Naive thymus-derived CD4-positive, alpha-beta T cell (primary cell): ENCODE measurements around the gene LNPEP. TPM values are rescaled to one million over a fixed set of nuclear protein-coding genes. Genes with fewer than 3 reads are reported as not detected.

Experiments
- ATAC-seq: fragments of 150-1000 bp; cut with Tn5 transposase; 2 replicates; pipeline ENCODE4 v1.10.0; 2021; ENCODE audit warnings: mild to moderate bottlenecking, moderate library complexity
- CTCF ChIA-PET: fragments of 350-600 bp; sonication (Branson Sonifier 250); formaldehyde crosslinking; loops from one replicate; lab custom pipeline; 2021; ENCODE audit warnings: antibody characterized with exemption; lab: Charles Lee
- POLR2A ChIA-PET: fragments of 350-600 bp; sonication (Branson Sonifier 250); formaldehyde crosslinking; loops from one replicate; lab custom pipeline; 2021; ENCODE audit warnings: antibody characterized with exemption, inconsistent platforms; lab: Charles Lee
- DNase-seq, 9 donors: peaks; one replicate each; pipeline versions ENCODE4 v3.0.0 to v3.0.0-alpha.2; 2020 to 2022; ENCODE audit warnings: mixed read lengths in 1 of 9
- H3K27ac ChIP-seq: one replicate; pipeline ENCODE4 v1.7.0; 2013; ENCODE audit warnings: mild to moderate bottlenecking, low read depth, low read length, moderate library complexity
- H3K27me3 ChIP-seq, 2 donors: one replicate each; pipeline ENCODE4 v1.7.0; 2013; ENCODE audit warnings: low read length in 2 of 2, mild to moderate bottlenecking in 2 of 2, moderate library complexity in 2 of 2; ENCODE audit not compliant: control insufficient read depth in 2 of 2, insufficient read depth in 2 of 2
- H3K36me3 ChIP-seq, 3 experiments: 1 replicate in 2 of 3; 2 replicates in 1 of 3; pipeline ENCODE4 v1.7.0; 2013; ENCODE audit warnings: low read length in 3 of 3, mild to moderate bottlenecking in 3 of 3, moderate library complexity in 1 of 3; ENCODE audit not compliant: insufficient read depth in 3 of 3, control insufficient read depth in 2 of 3
- H3K4me1 ChIP-seq, 2 donors: one replicate each; pipeline ENCODE4 v1.7.0; 2013; ENCODE audit warnings: low read length in 2 of 2, mild to moderate bottlenecking in 2 of 2, moderate library complexity in 1 of 2; ENCODE audit not compliant: control insufficient read depth in 2 of 2, insufficient read depth in 2 of 2
- H3K4me3 ChIP-seq: 2 replicates; pipeline ENCODE4 v1.7.0; 2013; ENCODE audit warnings: mild to moderate bottlenecking, low read length
- H3K9me3 ChIP-seq, 3 experiments: 1 replicate in 2 of 3; 2 replicates in 1 of 3; pipeline ENCODE4 v1.7.0; 2013; ENCODE audit warnings: low read length in 3 of 3; ENCODE audit not compliant: control insufficient read depth in 2 of 3
- H3K27ac Mint-ChIP-seq, 9 donors: one replicate each; pipeline ENCODE4 v1.8.0; 2020 to 2022; ENCODE audit warnings: mixed read lengths in 9 of 9, mild to moderate bottlenecking in 8 of 9, moderate library complexity in 5 of 9, inconsistent platforms in 2 of 9
- H3K27me3 Mint-ChIP-seq, 5 donors: one replicate each; pipeline ENCODE4 v1.8.0; 2021 to 2022; ENCODE audit warnings: mixed read lengths in 5 of 5, mild to moderate bottlenecking in 1 of 5
- H3K36me3 Mint-ChIP-seq, 5 donors: one replicate each; pipeline ENCODE4 v1.8.0; 2020 to 2022; ENCODE audit warnings: mixed read lengths in 5 of 5, mild to moderate bottlenecking in 3 of 5, inconsistent platforms in 1 of 5
- H3K4me1 Mint-ChIP-seq, 7 donors: one replicate each; pipeline ENCODE4 v1.8.0; 2020 to 2022; ENCODE audit warnings: mixed read lengths in 7 of 7, mild to moderate bottlenecking in 3 of 7, inconsistent platforms in 1 of 7
- H3K4me3 Mint-ChIP-seq, 10 donors: one replicate each; pipeline ENCODE4 v1.8.0; 2020 to 2022; ENCODE audit warnings: mild to moderate bottlenecking in 10 of 10, mixed read lengths in 10 of 10, moderate library complexity in 6 of 10, inconsistent platforms in 2 of 10
- H3K9me3 Mint-ChIP-seq, 11 donors: one replicate each; pipeline ENCODE4 v1.8.0; 2020 to 2022; ENCODE audit warnings: mixed read lengths in 11 of 11, mild to moderate bottlenecking in 4 of 11, inconsistent platforms in 1 of 11, moderate library complexity in 1 of 11
- intact Hi-C, 2 donors: fragments of 100-400 bp; cut with micrococcal nuclease; formaldehyde crosslinking; loops; one replicate each; pipeline ENCODE4 v1.15.1; 2023
- polyA plus RNA-seq, 2 donors: library from polyadenylated mRNA; unstranded; fragments of 300-500 nt; fragmentation: Illumina TruSeq; gene quantifications; one replicate each; pipeline ENCODE4 v1.2.3, GENCODE V29; 2021
- total RNA-seq, 6 experiments: library from RNA in 5 of 6; stranded (reverse) in 5 of 6; gene quantifications; 1 replicate in 5 of 6; 2 replicates in 1 of 6; pipeline ENCODE4 v1.2.3 and lab custom pipeline; 2021 to 2026

Gene LNPEP
- total and polyA plus RNA-seq, 7 experiments from 2014 or later: 53.2 to 109 (median 82.6) TPM

- no peak overlapping the region for H3K27ac ChIP-seq
- ChIA-PET CTCF (no interaction called here), POLR2A (no interaction called here)
- H3K4me3 Mint-ChIP-seq: no peak overlapping the region
- peaks cover 4 to 29% (median 10%) of the 10 kb centered on the region in 11 donors for H3K9me3 Mint-ChIP-seq
- no peaks in the 10 kb centered on the region for H3K36me3 ChIP-seq
- DNase-seq: no peak
- H3K27me3 ChIP-seq: no peaks in the 10 kb centered on the region
- no peaks in the 10 kb centered on the region for H3K4me1 ChIP-seq
- peaks cover 0 to 18% (median 12%) of the 10 kb centered on the region in 5 donors for H3K36me3 Mint-ChIP-seq
- H3K4me1 Mint-ChIP-seq: peaks cover 0 to 2% (median 0%) of the 10 kb centered on the region in 7 donors
- no peak for ATAC-seq
- H3K27me3 Mint-ChIP-seq: peaks cover 0 to 62% (median 4%) of the 10 kb centered on the region in 5 donors
- H3K27ac Mint-ChIP-seq: no peak overlapping the region
- intact Hi-C loops: no loop called here
- H3K4me3 ChIP-seq: no peak overlapping the region
- no peaks in the 10 kb centered on the region for H3K9me3 ChIP-seq
These were observed 120.4 kb downstream of the LNPEP start for GRCh38 chr5:97056263-97056662.

GRCh38 chr5:97062046-97062445, 126.2 kb downstream of the LNPEP start:
- no peak overlapping the region for H3K27ac ChIP-seq
- Mint-ChIP-seq H3K27ac (no peak overlapping the region), H3K27me3 (peaks cover 0 to 38% (median 0%) of the 10 kb centered on the region in 5 donors), H3K4me3 (no peak overlapping the region), H3K36me3 (peaks cover 0 to 15% (median 12%) of the 10 kb centered on the region in 5 donors), H3K4me1 (no peaks in the 10 kb centered on the region), H3K9me3 (peaks cover 0 to 23% (median 10%) of the 10 kb centered on the region in 11 donors)
- intact Hi-C loops: no loop called here
- POLR2A ChIA-PET: no interaction called here
- CTCF ChIA-PET: no interaction called here
- ATAC-seq: no peak
- no peaks in the 10 kb centered on the region for H3K27me3 ChIP-seq
- DNase-seq: no peak
- no peaks in the 10 kb centered on the region for H3K4me1 ChIP-seq
- no peaks in the 10 kb centered on the region for H3K9me3 ChIP-seq
- H3K36me3 ChIP-seq: no peaks in the 10 kb centered on the region
- H3K4me3 ChIP-seq: no peak overlapping the region

- Mint-ChIP-seq H3K27me3 (peaks cover 0 to 35% (median 0%) of the 10 kb centered on the region in 5 donors), H3K4me3 (no peak overlapping the region), H3K36me3 (peaks cover 0 to 14% (median 10%) of the 10 kb centered on the region in 5 donors), H3K9me3 (peaks cover 0 to 20% (median 10%) of the 10 kb centered on the region in 11 donors), H3K27ac (no peak overlapping the region), H3K4me1 (peaks cover 0 to 4% (median 0%) of the 10 kb centered on the region in 7 donors)
- no peak for ATAC-seq
- H3K36me3 ChIP-seq: no peaks in the 10 kb centered on the region
- no peaks in the 10 kb centered on the region for H3K27me3 ChIP-seq
- no peak overlapping the region for H3K27ac ChIP-seq
- ChIA-PET POLR2A (no interaction called here), CTCF (no interaction called here)
- H3K4me1 ChIP-seq: no peaks in the 10 kb centered on the region
- no peak for DNase-seq
- H3K9me3 ChIP-seq: no peaks in the 10 kb centered on the region
- H3K4me3 ChIP-seq: no peak overlapping the region
- intact Hi-C loops: no loop called here
These were observed 127.4 kb downstream of the LNPEP start for GRCh38 chr5:97063251-97063650.

GRCh38 chr5:97065475-97065874, 129.6 kb downstream of the LNPEP start:
- no peak for DNase-seq
- ChIA-PET CTCF (no interaction called here), POLR2A (no interaction called here)
- no peaks in the 10 kb centered on the region for H3K4me1 ChIP-seq
- Mint-ChIP-seq H3K4me1 (peaks cover 0 to 9% (median 0%) of the 10 kb centered on the region in 7 donors), H3K27ac (no peak overlapping the region), H3K27me3 (peaks cover 0 to 28% (median 0%) of the 10 kb centered on the region in 5 donors), H3K4me3 (no peak overlapping the region), H3K9me3 (no peaks in the 10 kb centered on the region), H3K36me3 (peaks cover 0 to 3% (median 0%) of the 10 kb centered on the region in 5 donors)
- no peaks in the 10 kb centered on the region for H3K27me3 ChIP-seq
- H3K27ac ChIP-seq: no peak overlapping the region
- no peak overlapping the region for H3K4me3 ChIP-seq
- intact Hi-C loops: no loop called here
- H3K36me3 ChIP-seq: no peaks in the 10 kb centered on the region
- ATAC-seq: no peak
- no peaks in the 10 kb centered on the region for H3K9me3 ChIP-seq

- no peaks in the 10 kb centered on the region for H3K9me3 Mint-ChIP-seq
- no peak overlapping the region for H3K4me3 Mint-ChIP-seq
- H3K27me3 ChIP-seq: no peaks in the 10 kb centered on the region
- H3K4me1 ChIP-seq: no peaks in the 10 kb centered on the region
- CTCF ChIA-PET: no interaction called here
- H3K36me3 ChIP-seq: no peaks in the 10 kb centered on the region
- ATAC-seq (no peak), DNase-seq (no peak)
- no peaks in the 10 kb centered on the region for H3K9me3 ChIP-seq
- no peak overlapping the region for H3K27ac ChIP-seq
- peaks cover 0 to 3% (median 0%) of the 10 kb centered on the region in 5 donors for H3K36me3 Mint-ChIP-seq
- intact Hi-C loops: no loop called here
- H3K4me3 ChIP-seq: no peak overlapping the region
- no peak overlapping the region for H3K27ac Mint-ChIP-seq
- H3K27me3 Mint-ChIP-seq: peaks cover 0 to 26% (median 0%) of the 10 kb centered on the region in 5 donors
- POLR2A ChIA-PET: no interaction called here
- peaks cover 0 to 9% (median 0%) of the 10 kb centered on the region in 7 donors for H3K4me1 Mint-ChIP-seq
These were observed 131.5 kb downstream of the LNPEP start for GRCh38 chr5:97067296-97067850.

GRCh38 chr5:97070234-97070633, 134.4 kb downstream of the LNPEP start:
- peaks cover 0 to 18% (median 0%) of the 10 kb centered on the region in 5 donors for H3K27me3 Mint-ChIP-seq
- intact Hi-C loops: no loop called here
- H3K4me1 Mint-ChIP-seq: peaks cover 0 to 14% (median 7%) of the 10 kb centered on the region in 7 donors
- no peak overlapping the region for H3K4me3 Mint-ChIP-seq
- H3K27ac ChIP-seq: no peak overlapping the region
- no peak overlapping the region for H3K4me3 ChIP-seq
- H3K36me3 ChIP-seq: no peaks in the 10 kb centered on the region
- no peaks in the 10 kb centered on the region for H3K27me3 ChIP-seq
- no peaks in the 10 kb centered on the region for H3K4me1 ChIP-seq
- CTCF ChIA-PET: no interaction called here
- H3K27ac Mint-ChIP-seq: no peak overlapping the region
- no peaks in the 10 kb centered on the region for H3K9me3 ChIP-seq
- DNase-seq: no peak
- peaks cover 0 to 4% (median 0%) of the 10 kb centered on the region in 11 donors for H3K9me3 Mint-ChIP-seq
- peaks cover 0 to 8% (median 0%) of the 10 kb centered on the region in 5 donors for H3K36me3 Mint-ChIP-seq
- ATAC-seq: no peak
- POLR2A ChIA-PET: interaction anchor here (1.1 kb wide), 1 partner anchor 9 kb away, joined by 3 read pairs; no protein-coding TSS in a partner anchor

- H3K4me3 ChIP-seq: no peak overlapping the region
- Mint-ChIP-seq H3K4me1 (peaks cover 0 to 14% (median 7%) of the 10 kb centered on the region in 7 donors), H3K27ac (peak overlapping the region in 1 of 9 donors; percentile 38), H3K4me3 (no peak overlapping the region), H3K36me3 (peaks cover 0 to 8% (median 0%) of the 10 kb centered on the region in 5 donors), H3K27me3 (peaks cover 0 to 14% (median 0%) of the 10 kb centered on the region in 5 donors), H3K9me3 (peaks cover 0 to 4% (median 0%) of the 10 kb centered on the region in 11 donors)
- H3K27me3 ChIP-seq: no peaks in the 10 kb centered on the region
- CTCF ChIA-PET: no interaction called here
- ATAC-seq (no peak), DNase-seq (no peak)
- no peaks in the 10 kb centered on the region for H3K4me1 ChIP-seq
- H3K9me3 ChIP-seq: no peaks in the 10 kb centered on the region
- POLR2A ChIA-PET: interaction anchor here (1.1 kb wide), 1 partner anchor 9 kb away, joined by 3 read pairs; no protein-coding TSS in a partner anchor
- H3K36me3 ChIP-seq: no peaks in the 10 kb centered on the region
- no peak overlapping the region for H3K27ac ChIP-seq
- intact Hi-C loops: no loop called here
These were observed 135.2 kb downstream of the LNPEP start for GRCh38 chr5:97071101-97071500.
